HFFc6 (cell line): ENCODE data around the gene NDUFV2. TPM values are rescaled to one million over a fixed set of nuclear protein-coding genes. Genes with fewer than 3 reads are reported as not detected.
A peak's percentile ranks its signal among the peaks of the same experiment; 100 is the strongest.

Source experiments
- DNase-seq: peaks from one replicate; pipeline ENCODE4 v3.0.0-alpha.2; 2018
- H3K27ac Mint-ChIP-seq: 2 replicates; pipeline ENCODE4 v1.8.0; 2020; ENCODE audit warnings: mild to moderate bottlenecking, mixed read lengths
- H3K27me3 Mint-ChIP-seq: 2 replicates; pipeline ENCODE4 v1.8.0; 2021; ENCODE audit warnings: mild to moderate bottlenecking, moderate library complexity, mixed read lengths; ENCODE audit not compliant: insufficient read depth
- H3K36me3 Mint-ChIP-seq: 2 replicates; pipeline ENCODE4 v1.8.0; 2021; ENCODE audit warnings: low read depth, mixed read lengths
- H3K4me1 Mint-ChIP-seq: 2 replicates; pipeline ENCODE4 v1.8.0; 2020; ENCODE audit warnings: low read depth, mixed read lengths
- H3K4me3 Mint-ChIP-seq: 2 replicates; pipeline ENCODE4 v1.8.0; 2020; ENCODE audit warnings: mild to moderate bottlenecking, moderate library complexity, mixed read lengths
- H3K9me3 Mint-ChIP-seq: 2 replicates; pipeline ENCODE4 v1.8.0; 2020; ENCODE audit warnings: mild to moderate bottlenecking, mixed read lengths
- CTCF ChIP-seq: fragments of 200-600 bp; sonication (generic); IDR thresholded peaks from 2 replicates; pipeline ENCODE4 v1.5.0; 2021; ENCODE audit warnings: antibody characterized with exemption, mild to moderate bottlenecking
- total RNA-seq, 6 experiments: library from RNA; stranded (reverse); fragmentation: NEBNext Ultra II Directional; extraction: Animal tissue kit (Norgen Biotek cat#: 25700); gene quantifications; 2 replicates in 1 of 6; 3 replicates in 5 of 6; pipeline ENCODE4 v1.2.3, GENCODE V29; 2021

NDUFV2 gene
- total RNA-seq, 6 experiments from 2014 or later = 157 to 198 (median 184) TPM

GRCh38 chr18:9058406-9058805, 44.1 kb upstream of the NDUFV2 start:
- H3K4me3 Mint-ChIP-seq = no peak overlapping the region; the same call in 1 of the 2 replicates
- no peaks in the 10 kb centered on the region for H3K36me3 Mint-ChIP-seq
- H3K9me3 Mint-ChIP-seq = no peaks in the 10 kb centered on the region
- H3K27me3 Mint-ChIP-seq = peaks cover 9% of the 10 kb centered on the region
- peaks cover 26% of the 10 kb centered on the region for H3K4me1 Mint-ChIP-seq
- no peak for DNase-seq
- TF ChIP-seq CTCF = no peak
- H3K27ac Mint-ChIP-seq = peak overlapping the region; percentile 22; the same call in 1 of the 2 replicates

- Mint-ChIP-seq H3K36me3 (no peaks in the 10 kb centered on the region), H3K27ac (no peak overlapping the region), H3K4me1 (peaks cover 10% of the 10 kb centered on the region), H3K9me3 (no peaks in the 10 kb centered on the region), H3K27me3 (peaks cover 11% of the 10 kb centered on the region), H3K4me3 (no peak overlapping the region)
- TF ChIP-seq CTCF = no peak
- no peak for DNase-seq
Observed at GRCh38 chr18:9062418-9062751, 40.1 kb upstream of the NDUFV2 start.

GRCh38 chr18:9065864-9066263, 36.6 kb upstream of the NDUFV2 start:
- no peaks in the 10 kb centered on the region for H3K36me3 Mint-ChIP-seq
- H3K27ac Mint-ChIP-seq = no peak overlapping the region
- peaks cover 7% of the 10 kb centered on the region for H3K27me3 Mint-ChIP-seq
- no peaks in the 10 kb centered on the region for H3K4me1 Mint-ChIP-seq
- DNase-seq = no peak
- TF ChIP-seq CTCF = no peak
- no peak overlapping the region for H3K4me3 Mint-ChIP-seq
- no peaks in the 10 kb centered on the region for H3K9me3 Mint-ChIP-seq

GRCh38 chr18:9066358-9066757, 36.1 kb upstream of the NDUFV2 start:
- Mint-ChIP-seq H3K4me1 (no peaks in the 10 kb centered on the region), H3K36me3 (no peaks in the 10 kb centered on the region), H3K27me3 (peaks cover 6% of the 10 kb centered on the region), H3K27ac (no peak overlapping the region), H3K4me3 (no peak overlapping the region), H3K9me3 (no peaks in the 10 kb centered on the region)
- TF ChIP-seq CTCF = no peak
- no peak for DNase-seq

- DNase-seq = no peak
- H3K27ac Mint-ChIP-seq = no peak overlapping the region
- no peaks in the 10 kb centered on the region for H3K4me1 Mint-ChIP-seq
- no peaks in the 10 kb centered on the region for H3K36me3 Mint-ChIP-seq
- no peak for TF ChIP-seq CTCF
- peaks cover 4% of the 10 kb centered on the region; the same call in 1 of the 2 replicates for H3K27me3 Mint-ChIP-seq
- no peak overlapping the region for H3K4me3 Mint-ChIP-seq
- H3K9me3 Mint-ChIP-seq = no peaks in the 10 kb centered on the region
Observed at GRCh38 chr18:9066817-9067306, 35.6 kb upstream of the NDUFV2 start.

GRCh38 chr18:9067823-9068222, 34.7 kb upstream of the NDUFV2 start:
- Mint-ChIP-seq H3K4me1 (no peaks in the 10 kb centered on the region), H3K9me3 (no peaks in the 10 kb centered on the region), H3K36me3 (no peaks in the 10 kb centered on the region), H3K4me3 (no peak overlapping the region), H3K27ac (no peak overlapping the region), H3K27me3 (peaks cover 4% of the 10 kb centered on the region; the same call in 1 of the 2 replicates)
- no peak for TF ChIP-seq CTCF
- DNase-seq = no peak
